PC-3 (cell line): ENCODE results near the gene ADGRF3. TPM values are rescaled to one million over a fixed set of nuclear protein-coding genes. Genes with fewer than 3 reads are reported as not detected.

Experiments
- ATAC-seq: fragments of 200-7000 bp; cut with Tn5 transposase; 2 replicates; pipeline ENCODE4 v1.9.1; 2020; ENCODE audit warnings: mild to moderate bottlenecking, moderate library complexity
- BruUV-seq: library from RNA; stranded (reverse); fragments of 400-500 nt; replicated peaks from 2 replicates; lab custom pipeline; 2021; lab: Mats Ljungman, UMichigan
- CTCF ChIA-PET: fragments of 300-600 bp; sonication (Branson Sonifier 250); formaldehyde crosslinking; loops from one replicate; lab custom pipeline; 2022; ENCODE audit warnings: antibody characterized with exemption; lab: Charles Lee
- POLR2A ChIA-PET: fragments of 300-600 bp; sonication (Branson Sonifier 250); formaldehyde crosslinking; loops from one replicate; lab custom pipeline; 2022; ENCODE audit warnings: antibody characterized with exemption; ENCODE audit not compliant: unreplicated experiment; lab: Charles Lee
- DNase-seq: peaks from one replicate; pipeline ENCODE4 v3.0.0-alpha.2; 2015
- H2AFZ ChIP-seq: fragments of 300-600 bp; sonication (generic); 2 replicates; pipeline ENCODE4 v1.6.0; 2016; ENCODE audit warnings: antibody characterized with exemption, low read length
- H3F3A ChIP-seq: fragments of 300-600 bp; sonication (generic); one replicate; pipeline ENCODE4 v1.6.0; 2017; ENCODE audit warnings: antibody characterized with exemption, low read length, control low read depth, mild to moderate bottlenecking; ENCODE audit not compliant: unreplicated experiment
- H3K27ac ChIP-seq: fragments of 300-600 bp; sonication (generic); 2 replicates; pipeline ENCODE4 v1.5.1; 2016; ENCODE audit warnings: mild to moderate bottlenecking, low read length
- H3K27me3 ChIP-seq: fragments of 300-600 bp; sonication (generic); 2 replicates; pipeline ENCODE4 v1.6.1; 2016; ENCODE audit warnings: low read length, mixed read lengths
- H3K36me3 ChIP-seq: fragments of 300-600 bp; sonication (generic); 2 replicates; pipeline ENCODE4 v1.6.1; 2016; ENCODE audit warnings: low read depth, mixed run types, low read length, mixed read lengths
- H3K4me1 ChIP-seq: fragments of 300-600 bp; sonication (generic); 2 replicates; pipeline ENCODE4 v1.5.1; 2016; ENCODE audit warnings: low read length; ENCODE audit not compliant: insufficient read depth
- H3K4me2 ChIP-seq: fragments of 300-600 bp; sonication (generic); 2 replicates; pipeline ENCODE4 v1.6.0; 2016; ENCODE audit warnings: low read length
- H3K4me3 ChIP-seq: fragments of 300-600 bp; sonication (generic); 2 replicates; pipeline ENCODE4 v1.5.1; 2016; ENCODE audit warnings: mild to moderate bottlenecking, low read length, mixed read lengths
- H3K79me2 ChIP-seq: fragments of 300-600 bp; sonication (generic); 2 replicates; pipeline ENCODE4 v1.6.1; 2017; ENCODE audit warnings: low read length, mixed read lengths
- H3K9ac ChIP-seq: fragments of 300-600 bp; sonication (generic); 2 replicates; pipeline ENCODE4 v1.6.0; 2016; ENCODE audit warnings: mild to moderate bottlenecking, low read length
- H3K9me2 ChIP-seq: fragments of 300-600 bp; sonication (generic); replicated peaks from 2 replicates; pipeline ENCODE4 v1.6.1; 2016; ENCODE audit warnings: mixed run types, low read length, mixed read lengths
- H3K9me3 ChIP-seq: fragments of 300-600 bp; sonication (generic); 2 replicates; pipeline ENCODE4 v1.6.1; 2016; ENCODE audit warnings: low read length, mixed read lengths
- H4K20me1 ChIP-seq: fragments of 300-600 bp; sonication (generic); 2 replicates; pipeline ENCODE4 v1.6.1; 2016; ENCODE audit warnings: low read length, mixed read lengths
- CTCF ChIP-seq: fragments of 300-600 bp; sonication (generic); conservative IDR thresholded peaks from 2 replicates; pipeline ENCODE4 v1.5.1; 2017; ENCODE audit warnings: antibody characterized with exemption, low read depth, mild to moderate bottlenecking, low read length
- EZH2 ChIP-seq: fragments of 300-600 bp; sonication (generic); IDR thresholded peaks from one replicate; pipeline ENCODE4 v1.6.1; 2017; ENCODE audit warnings: antibody characterized with exemption, mild to moderate bottlenecking, low read length; ENCODE audit not compliant: unreplicated experiment
- EZH2phosphoT487 ChIP-seq: fragments of 300-600 bp; sonication (generic); IDR thresholded peaks from 2 replicates; pipeline ENCODE4 v1.6.1; 2018; ENCODE audit warnings: mild to moderate bottlenecking, antibody characterized with exemption, low read length, borderline replicate concordance
- intact Hi-C: fragments of 100-400 bp; cut with micrococcal nuclease; formaldehyde crosslinking; loops from 2 replicates; pipeline ENCODE4 v1.9.0; 2023
- total RNA-seq: library from RNA; depleted of rRNA; stranded (reverse); fragments of >200 nt; gene quantifications from 2 replicates; pipeline ENCODE4 v1.2.3, GENCODE V29; 2014

The ADGRF3 gene
- total RNA-seq, 1 experiment from 2014 or later = not detected

GRCh38 chr2:26292646-26293045 is 53.9 kb downstream of the ADGRF3 start:
- no peak overlapping the region for H3K9ac ChIP-seq
- H4K20me1 ChIP-seq = no peaks in the 10 kb centered on the region
- no peaks in the 10 kb centered on the region for H3K79me2 ChIP-seq
- DNase-seq (peak; percentile 77), ATAC-seq (peak; percentile 96)
- intact Hi-C loops = loop anchor here (5.0 kb wide), 1 partner anchor 35 kb away; no protein-coding TSS in a partner anchor
- ChIA-PET CTCF (interaction anchor here (0.6 kb wide), 1 partner anchor 59 kb away, joined by 7 read pairs; no protein-coding TSS in a partner anchor), POLR2A (no interaction called here)
- no peaks in the 10 kb centered on the region for H3K9me2 ChIP-seq
- H3K4me2 ChIP-seq = 0 out of 2 replicates have a peak overlapping the region, but pooled peaks have one; percentile 1
- no peak overlapping the region for H3K27ac ChIP-seq
- no peak overlapping the region for H3K4me3 ChIP-seq
- TF ChIP-seq CTCF (no peak), EZH2 (no peak), EZH2phosphoT487 (no peak)
- H3K4me1 ChIP-seq = peaks cover 9% of the 10 kb centered on the region; the same call in 1 of the 2 replicates
- BruUV-seq = no TSS peak
- no peaks in the 10 kb centered on the region for H3K27me3 ChIP-seq
- H3F3A ChIP-seq = no peaks in the 10 kb centered on the region
- H2AFZ ChIP-seq = peak overlapping the region; percentile 51
- no peaks in the 10 kb centered on the region for H3K9me3 ChIP-seq
- peaks cover 3% of the 10 kb centered on the region; the same call in 1 of the 2 replicates for H3K36me3 ChIP-seq

- H3K9ac ChIP-seq = no peak overlapping the region
- no peaks in the 10 kb centered on the region for H3K9me3 ChIP-seq
- CTCF ChIA-PET = no interaction called here
- no peak overlapping the region for H2AFZ ChIP-seq
- no peak for DNase-seq
- intact Hi-C loops = loop anchor here (5.0 kb wide), 1 partner anchor 33 kb away; no protein-coding TSS in a partner anchor
- POLR2A ChIA-PET = no interaction called here
- no peaks in the 10 kb centered on the region for H3K9me2 ChIP-seq
- peaks cover 9% of the 10 kb centered on the region; the same call in 1 of the 2 replicates for H3K4me1 ChIP-seq
- no peak overlapping the region for H3K4me2 ChIP-seq
- no peak overlapping the region for H3K4me3 ChIP-seq
- no peaks in the 10 kb centered on the region for H3F3A ChIP-seq
- H3K79me2 ChIP-seq = no peaks in the 10 kb centered on the region
- H4K20me1 ChIP-seq = no peaks in the 10 kb centered on the region
- H3K36me3 ChIP-seq = peaks cover 12% of the 10 kb centered on the region; the same call in 1 of the 2 replicates
- no TSS peak for BruUV-seq
- no peaks in the 10 kb centered on the region for H3K27me3 ChIP-seq
- no peak overlapping the region for H3K27ac ChIP-seq
- ATAC-seq = no peak
- TF ChIP-seq EZH2 = no peak
- no peak for TF ChIP-seq EZH2phosphoT487
- TF ChIP-seq CTCF = no peak
These were observed 56.6 kb downstream of the ADGRF3 start for GRCh38 chr2:26290001-26290400.

- no peak overlapping the region for H3K4me3 ChIP-seq
- H3K36me3 ChIP-seq = peaks cover 25% of the 10 kb centered on the region; the same call in 1 of the 2 replicates
- H3K9me3 ChIP-seq = no peaks in the 10 kb centered on the region
- no TSS peak for BruUV-seq
- H3F3A ChIP-seq = no peaks in the 10 kb centered on the region
- H3K9me2 ChIP-seq = no peaks in the 10 kb centered on the region
- intact Hi-C loops = no loop called here
- H3K79me2 ChIP-seq = no peaks in the 10 kb centered on the region
- no peak overlapping the region for H3K4me2 ChIP-seq
- peaks cover 10% of the 10 kb centered on the region for H3K4me1 ChIP-seq
- ATAC-seq (no peak), DNase-seq (no peak)
- H4K20me1 ChIP-seq = no peaks in the 10 kb centered on the region
- no peak for TF ChIP-seq CTCF
- TF ChIP-seq EZH2phosphoT487 = no peak
- TF ChIP-seq EZH2 = no peak
- POLR2A ChIA-PET = no interaction called here
- no peaks in the 10 kb centered on the region for H3K27me3 ChIP-seq
- H2AFZ ChIP-seq = no peak overlapping the region
- H3K27ac ChIP-seq = no peak overlapping the region
- CTCF ChIA-PET = no interaction called here
- no peak overlapping the region for H3K9ac ChIP-seq
These were observed 60.7 kb downstream of the ADGRF3 start for GRCh38 chr2:26285931-26286330.
